A673 (cell line): ENCODE measurements around the gene MIGA2.

Source experiments
- EZH2 ChIP-seq: fragments of 200-600 bp; sonication (generic); IDR thresholded peaks from 2 replicates; pipeline ENCODE4 v1.6.1; 2017; ENCODE audit warnings: borderline replicate concordance, low read depth, mild to moderate bottlenecking, mixed read lengths, antibody characterized with exemption, low read length; ENCODE audit not compliant: poor library complexity, severe bottlenecking
- TF ChIP-seq, protein P1 (sequence below): fragments of 300-800, 200-600 bp; sonication (generic); conservative IDR thresholded peaks from 2 replicates; pipeline ENCODE4 v1.5.1; 2017; ENCODE audit warnings: low read depth, mild to moderate bottlenecking, antibody characterized with exemption, low read length, moderate library complexity, mixed read lengths

DNA sequence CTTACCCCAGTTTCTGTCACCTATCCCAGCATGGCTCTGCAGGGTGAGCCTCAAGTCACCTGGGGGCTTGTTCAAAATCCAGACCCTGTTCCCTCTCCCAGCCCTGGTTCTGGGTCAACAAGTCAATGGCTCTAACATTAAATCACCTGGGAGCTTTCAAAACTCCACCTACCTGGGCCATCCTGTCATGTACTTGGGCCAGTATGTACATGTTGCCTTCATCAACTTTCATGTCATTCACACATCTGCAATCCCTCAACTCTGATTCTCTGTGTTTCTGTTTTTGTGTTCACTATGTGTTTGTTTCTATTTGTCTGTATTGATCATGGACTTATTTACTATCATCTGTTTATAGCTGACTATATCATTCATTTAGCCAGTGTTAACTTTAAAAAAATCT lies 6.2 kb upstream of the MIGA2 start:
- TF ChIP-seq, protein P1, sequence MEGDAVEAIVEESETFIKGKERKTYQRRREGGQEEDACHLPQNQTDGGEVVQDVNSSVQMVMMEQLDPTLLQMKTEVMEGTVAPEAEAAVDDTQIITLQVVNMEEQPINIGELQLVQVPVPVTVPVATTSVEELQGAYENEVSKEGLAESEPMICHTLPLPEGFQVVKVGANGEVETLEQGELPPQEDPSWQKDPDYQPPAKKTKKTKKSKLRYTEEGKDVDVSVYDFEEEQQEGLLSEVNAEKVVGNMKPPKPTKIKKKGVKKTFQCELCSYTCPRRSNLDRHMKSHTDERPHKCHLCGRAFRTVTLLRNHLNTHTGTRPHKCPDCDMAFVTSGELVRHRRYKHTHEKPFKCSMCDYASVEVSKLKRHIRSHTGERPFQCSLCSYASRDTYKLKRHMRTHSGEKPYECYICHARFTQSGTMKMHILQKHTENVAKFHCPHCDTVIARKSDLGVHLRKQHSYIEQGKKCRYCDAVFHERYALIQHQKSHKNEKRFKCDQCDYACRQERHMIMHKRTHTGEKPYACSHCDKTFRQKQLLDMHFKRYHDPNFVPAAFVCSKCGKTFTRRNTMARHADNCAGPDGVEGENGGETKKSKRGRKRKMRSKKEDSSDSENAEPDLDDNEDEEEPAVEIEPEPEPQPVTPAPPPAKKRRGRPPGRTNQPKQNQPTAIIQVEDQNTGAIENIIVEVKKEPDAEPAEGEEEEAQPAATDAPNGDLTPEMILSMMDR, result no peak
- no peak for TF ChIP-seq EZH2
